Measurements from ENCODE around the gene ABHD16B. TPM values are rescaled to one million over a fixed set of nuclear protein-coding genes. Genes with fewer than 3 reads are reported as not detected.

ABHD16B gene
- total and polyA plus RNA-seq, 2 of the 13 experiments (the other 11 are each of a cell fraction or from before 2014, with no cell fraction given), result not detected

- TF ChIP-seq ZFP36L2 (CRISPR knock-in tag; IDR thresholded peaks at IDR 0.05) (no peak), XBP1 (CRISPR knock-in tag; IDR thresholded peaks at IDR 0.05) (no peak), BORCS8-MEF2B (CRISPR knock-in tag; IDR thresholded peaks at IDR 0.05) (peak; percentile 46; the same call in 1 of the 2 replicates), NFE2 (CRISPR knock-in tag; IDR thresholded peaks at IDR 0.05) (no peak), ZBTB8A (CRISPR knock-in tag; IDR thresholded peaks at IDR 0.05; ENCODE audit: borderline replicate concordance, low read depth) (no peak), ZNF724P (CRISPR knock-in tag; IDR thresholded peaks at IDR 0.05; ENCODE audit: borderline replicate concordance) (0 out of 2 replicates have a peak, but pooled peaks have one; percentile 31), PBX2 (CRISPR knock-in tag; IDR thresholded peaks at IDR 0.05) (peak; percentile 71), MYNN (CRISPR knock-in tag; IDR thresholded peaks at IDR 0.05; ENCODE audit: low read depth) (peak; percentile 84; the same call in 1 of the 2 replicates), TCF7 (IDR thresholded peaks at IDR 0.05; ENCODE audit: low read depth) (no peak), ZNF616 (CRISPR knock-in tag; IDR thresholded peaks at IDR 0.05; ENCODE audit: low read depth) (peak; percentile 69; the same call in 1 of the 2 replicates), ZNF547 (CRISPR knock-in tag; IDR thresholded peaks at IDR 0.05) (0 out of 2 replicates have a peak, but pooled peaks have one; percentile 78), ARID5B (CRISPR knock-in tag; IDR thresholded peaks at IDR 0.05) (peak; percentile 72), ZNF75D (CRISPR knock-in tag; IDR thresholded peaks at IDR 0.05; ENCODE audit: borderline replicate concordance) (no peak), MXI1 (IDR thresholded peaks at IDR 0.05; ENCODE audit: borderline replicate concordance, low read depth, low read length) (peak; percentile 97), SOX5 (CRISPR knock-in tag; IDR thresholded peaks at IDR 0.05; ENCODE audit: borderline replicate concordance) (0 out of 2 replicates have a peak, but pooled peaks have one; percentile 34), JARID2 (CRISPR knock-in tag; IDR thresholded peaks at IDR 0.05; ENCODE audit: insufficient replicate concordance) (peak; percentile 85), RAD51 (IDR thresholded peaks at IDR 0.05; ENCODE audit: borderline replicate concordance) (no peak), NFYC (CRISPR knock-in tag; IDR thresholded peaks at IDR 0.05) (peak; percentile 46; the same call in 1 of the 2 replicates), ZSCAN20 (CRISPR knock-in tag; IDR thresholded peaks at IDR 0.05; ENCODE audit: borderline replicate concordance) (no peak; the same call in 1 of the 2 replicates), NFIB (CRISPR knock-in tag; IDR thresholded peaks at IDR 0.05; ENCODE audit: borderline replicate concordance) (no peak)
- TF ChIP-seq, protein P1, sequence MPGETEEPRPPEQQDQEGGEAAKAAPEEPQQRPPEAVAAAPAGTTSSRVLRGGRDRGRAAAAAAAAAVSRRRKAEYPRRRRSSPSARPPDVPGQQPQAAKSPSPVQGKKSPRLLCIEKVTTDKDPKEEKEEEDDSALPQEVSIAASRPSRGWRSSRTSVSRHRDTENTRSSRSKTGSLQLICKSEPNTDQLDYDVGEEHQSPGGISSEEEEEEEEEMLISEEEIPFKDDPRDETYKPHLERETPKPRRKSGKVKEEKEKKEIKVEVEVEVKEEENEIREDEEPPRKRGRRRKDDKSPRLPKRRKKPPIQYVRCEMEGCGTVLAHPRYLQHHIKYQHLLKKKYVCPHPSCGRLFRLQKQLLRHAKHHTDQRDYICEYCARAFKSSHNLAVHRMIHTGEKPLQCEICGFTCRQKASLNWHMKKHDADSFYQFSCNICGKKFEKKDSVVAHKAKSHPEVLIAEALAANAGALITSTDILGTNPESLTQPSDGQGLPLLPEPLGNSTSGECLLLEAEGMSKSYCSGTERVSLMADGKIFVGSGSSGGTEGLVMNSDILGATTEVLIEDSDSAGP (CRISPR knock-in tag; IDR thresholded peaks at IDR 0.05; ENCODE audit: borderline replicate concordance), result peak; percentile 82; the same call in 1 of the 2 replicates
- TF ChIP-seq, protein P2, sequence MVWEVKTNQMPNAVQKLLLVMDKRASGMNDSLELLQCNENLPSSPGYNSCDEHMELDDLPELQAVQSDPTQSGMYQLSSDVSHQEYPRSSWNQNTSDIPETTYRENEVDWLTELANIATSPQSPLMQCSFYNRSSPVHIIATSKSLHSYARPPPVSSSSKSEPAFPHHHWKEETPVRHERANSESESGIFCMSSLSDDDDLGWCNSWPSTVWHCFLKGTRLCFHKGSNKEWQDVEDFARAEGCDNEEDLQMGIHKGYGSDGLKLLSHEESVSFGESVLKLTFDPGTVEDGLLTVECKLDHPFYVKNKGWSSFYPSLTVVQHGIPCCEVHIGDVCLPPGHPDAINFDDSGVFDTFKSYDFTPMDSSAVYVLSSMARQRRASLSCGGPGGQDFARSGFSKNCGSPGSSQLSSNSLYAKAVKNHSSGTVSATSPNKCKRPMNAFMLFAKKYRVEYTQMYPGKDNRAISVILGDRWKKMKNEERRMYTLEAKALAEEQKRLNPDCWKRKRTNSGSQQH (CRISPR knock-in tag; IDR thresholded peaks at IDR 0.05; ENCODE audit: low read depth), result peak; percentile 84
These were observed 33.3 kb downstream of the ABHD16B start, which contains the start of gene DNAJC5 (continued) for GRCh38 chr20:63894358-63895201.

All from HepG2 (cell line).